H54 (cell line): ENCODE data around the gene DHRS1.

Source experiments
- DNase-seq: peaks from one replicate; pipeline ENCODE4 v3.0.0; 2011; ENCODE audit warnings: low spot score, mixed read lengths; ENCODE audit not compliant: insufficient read length
- FAIRE-seq: peaks from 3 replicates; lab custom pipeline; 2011; peaks lifted over from hg19 to GRCh38; lab: Jason Lieb, UNC
- POLR2A ChIP-seq: IDR thresholded peaks from 2 replicates; pipeline ENCODE4 v1.6.1; 2011; ENCODE audit warnings: low read depth, mild to moderate bottlenecking, low read length

Gene DHRS1

GRCh38 chr14:24264298-24264697, 35.3 kb downstream of the DHRS1 start:
- DNase-seq, result no peak

GRCh38 chr14:24263848-24264247, 35.7 kb downstream of the DHRS1 start:
- TF ChIP-seq POLR2A, result no peak
- DNase-seq, result no peak
- FAIRE-seq, result no peak

More at GRCh38 chr14:24264298-24264697, 35.3 kb downstream of the DHRS1 start:
- TF ChIP-seq POLR2A, result no peak
- no peak for FAIRE-seq

- FAIRE-seq (no peak), DNase-seq (no peak)
- no peak for TF ChIP-seq POLR2A
Measured at GRCh38 chr14:24262821-24263733, 36.5 kb downstream of the DHRS1 start, which contains the start of gene TGM1. TSS of gene TGM1 (minus strand) at chr14:24263177. CDS start at chr14:24262352, 825 bp downstream.

- DNase-seq, result no peak
- TF ChIP-seq POLR2A, result no peak
- FAIRE-seq, result no peak
Measured at GRCh38 chr14:24261969-24262327, 37.6 kb downstream of the DHRS1 start.

GRCh38 chr14:24261256-24261968, 38.2 kb downstream of the DHRS1 start:
- FAIRE-seq (no peak), DNase-seq (no peak)
- TF ChIP-seq POLR2A, result no peak

GRCh38 chr14:24260780-24261157, 38.8 kb downstream of the DHRS1 start:
- DNase-seq (no peak), FAIRE-seq (no peak)
- TF ChIP-seq POLR2A, result no peak

- no peak for FAIRE-seq
- TF ChIP-seq POLR2A, result no peak
- DNase-seq, result no peak
Measured at GRCh38 chr14:24260026-24260779, 39.4 kb downstream of the DHRS1 start.

GRCh38 chr14:24259282-24260025, 40.1 kb downstream of the DHRS1 start:
- FAIRE-seq (no peak), DNase-seq (no peak)
- TF ChIP-seq POLR2A, result no peak

GRCh38 chr14:24258548-24259265, 40.9 kb downstream of the DHRS1 start:
- no peak for FAIRE-seq
- TF ChIP-seq POLR2A, result no peak

GRCh38 chr14:24258119-24258518, 41.5 kb downstream of the DHRS1 start:
- no peak for DNase-seq
- no peak for TF ChIP-seq POLR2A
- FAIRE-seq, result no peak

More at GRCh38 chr14:24258548-24259265, 40.9 kb downstream of the DHRS1 start:
- DNase-seq, result no peak

GRCh38 chr14:24256960-24257359, 42.6 kb downstream of the DHRS1 start:
- FAIRE-seq (no peak), DNase-seq (no peak)
- TF ChIP-seq POLR2A, result no peak

GRCh38 chr14:24255931-24256711, 43.5 kb downstream of the DHRS1 start:
- DNase-seq (no peak), FAIRE-seq (no peak)
- no peak for TF ChIP-seq POLR2A

- FAIRE-seq (no peak), DNase-seq (no peak)
- no peak for TF ChIP-seq POLR2A
Measured at GRCh38 chr14:24255438-24255837, 44.1 kb downstream of the DHRS1 start.
